ENCODE measurements around the gene KIF16B. TPM values are rescaled to one million over a fixed set of nuclear protein-coding genes. Genes with fewer than 3 reads are reported as not detected.

KIF16B gene
- total and polyA plus RNA-seq, 10 of the 15 experiments (the other 5 are each of a cell fraction or from before 2014, with no cell fraction given): 0.21 to 5.2 (median 3.0) TPM

- TF ChIP-seq IRF5 (IDR thresholded peaks at IDR 0.05; ENCODE audit: borderline replicate concordance) (no peak), PAX8 (IDR thresholded peaks at IDR 0.05) (no peak), NR2C2 (IDR thresholded peaks at IDR 0.05; ENCODE audit: borderline replicate concordance, control insufficient read depth, insufficient read length, low read depth) (no peak), E2F4 (IDR thresholded peaks at IDR 0.05; ENCODE audit: low read depth, low read length) (no peak), SMAD5 (IDR thresholded peaks at IDR 0.05; ENCODE audit: low read depth) (no peak), IKZF1 (conservative IDR thresholded peaks at IDR 0.05) (no peak), CHD1 (IDR thresholded peaks at IDR 0.05; ENCODE audit: low read depth, low read length) (no peak), SPI1 (IDR thresholded peaks at IDR 0.05; ENCODE audit: borderline replicate concordance, insufficient read depth, low read depth, low read length) (no peak)
- TF ChIP-seq, protein P1, sequence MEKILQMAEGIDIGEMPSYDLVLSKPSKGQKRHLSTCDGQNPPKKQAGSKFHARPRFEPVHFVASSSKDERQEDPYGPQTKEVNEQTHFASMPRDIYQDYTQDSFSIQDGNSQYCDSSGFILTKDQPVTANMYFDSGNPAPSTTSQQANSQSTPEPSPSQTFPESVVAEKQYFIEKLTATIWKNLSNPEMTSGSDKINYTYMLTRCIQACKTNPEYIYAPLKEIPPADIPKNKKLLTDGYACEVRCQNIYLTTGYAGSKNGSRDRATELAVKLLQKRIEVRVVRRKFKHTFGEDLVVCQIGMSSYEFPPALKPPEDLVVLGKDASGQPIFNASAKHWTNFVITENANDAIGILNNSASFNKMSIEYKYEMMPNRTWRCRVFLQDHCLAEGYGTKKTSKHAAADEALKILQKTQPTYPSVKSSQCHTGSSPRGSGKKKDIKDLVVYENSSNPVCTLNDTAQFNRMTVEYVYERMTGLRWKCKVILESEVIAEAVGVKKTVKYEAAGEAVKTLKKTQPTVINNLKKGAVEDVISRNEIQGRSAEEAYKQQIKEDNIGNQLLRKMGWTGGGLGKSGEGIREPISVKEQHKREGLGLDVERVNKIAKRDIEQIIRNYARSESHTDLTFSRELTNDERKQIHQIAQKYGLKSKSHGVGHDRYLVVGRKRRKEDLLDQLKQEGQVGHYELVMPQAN (conservative IDR thresholded peaks at IDR 0.05): no peak
Measured at GRCh38 chr20:16258766-16259165, 314.5 kb downstream of the KIF16B start (continued).

All from GM12878 (cell line).